ENCODE data around the gene SLC25A12.
"Not testable (repeated sequence)": the region's sequence is repeated elsewhere in the genome, so short reads cannot be mapped to it uniquely, and the experiment has no call there.

The SLC25A12 gene

GRCh38 chr2:171822525-171823322 is 71.3 kb downstream of the SLC25A12 start:
- DNase-seq, result no peak

GRCh38 chr2:171819453-171819852 is 74.6 kb downstream of the SLC25A12 start:
- DNase-seq, result no peak

DNA sequence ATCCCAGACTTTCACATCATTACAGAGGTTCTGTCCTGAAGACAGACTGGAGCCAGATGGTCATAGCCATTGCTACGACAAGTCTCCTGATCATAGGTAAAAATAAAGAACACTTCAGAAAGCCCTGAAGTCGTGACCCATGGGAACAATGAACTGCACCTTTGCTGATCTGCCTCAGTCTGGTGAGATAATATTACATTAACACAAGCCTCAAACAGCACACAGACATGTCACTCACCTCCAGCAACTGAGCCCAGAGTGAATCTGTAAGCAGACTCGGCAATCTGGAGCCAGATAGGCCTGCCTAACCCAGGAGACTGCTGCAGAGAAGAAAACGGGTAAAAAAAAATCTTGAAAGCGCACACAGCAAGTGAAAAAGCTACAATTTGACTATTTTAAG is 79.2 kb downstream of the SLC25A12 start:
- DNase-seq, result no peak

- no peak for DNase-seq
Observed at GRCh38 chr2:171814174-171814573, 79.9 kb downstream of the SLC25A12 start.

DNA sequence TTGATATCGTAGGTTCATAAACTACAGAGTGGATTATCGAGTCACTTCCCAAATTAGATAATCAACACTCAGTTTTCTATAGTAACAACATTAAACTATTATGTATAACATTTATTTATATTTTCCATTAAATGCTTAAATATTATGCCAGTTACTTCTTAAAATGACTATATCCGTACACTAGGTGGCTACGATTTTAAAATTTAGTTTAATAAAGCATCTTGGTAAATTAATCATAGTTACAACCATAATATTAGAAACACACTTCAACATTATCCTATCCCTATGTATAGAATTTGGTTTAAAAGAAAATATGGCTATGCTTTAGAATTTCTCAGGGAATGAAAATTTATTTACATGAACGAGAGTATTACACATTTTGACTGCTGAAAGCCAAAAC is 80.3 kb downstream of the SLC25A12 start:
- no peak for DNase-seq

DNA sequence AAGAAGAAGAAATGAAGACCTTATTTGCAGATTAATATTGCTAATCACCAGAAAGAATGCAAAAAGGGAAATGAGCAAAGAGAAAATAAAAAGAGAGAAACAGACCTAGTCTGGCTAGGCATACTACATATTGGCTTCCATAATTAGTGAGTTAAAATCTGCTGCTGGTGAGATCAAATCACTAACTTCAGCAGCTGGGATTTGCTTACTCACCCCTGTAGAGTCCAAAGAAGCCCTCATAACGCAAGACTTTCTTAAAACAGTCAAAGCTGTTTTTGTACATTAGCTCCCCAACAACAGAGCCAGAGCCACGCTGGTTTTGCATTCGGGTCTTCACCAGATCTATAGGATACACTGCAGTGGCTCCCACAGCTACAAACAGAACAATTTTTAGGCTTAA is 80.9 kb downstream of the SLC25A12 start:
- no peak for DNase-seq

GRCh38 chr2:171811245-171811628 is 82.8 kb downstream of the SLC25A12 start:
- no peak for DNase-seq

DNA sequence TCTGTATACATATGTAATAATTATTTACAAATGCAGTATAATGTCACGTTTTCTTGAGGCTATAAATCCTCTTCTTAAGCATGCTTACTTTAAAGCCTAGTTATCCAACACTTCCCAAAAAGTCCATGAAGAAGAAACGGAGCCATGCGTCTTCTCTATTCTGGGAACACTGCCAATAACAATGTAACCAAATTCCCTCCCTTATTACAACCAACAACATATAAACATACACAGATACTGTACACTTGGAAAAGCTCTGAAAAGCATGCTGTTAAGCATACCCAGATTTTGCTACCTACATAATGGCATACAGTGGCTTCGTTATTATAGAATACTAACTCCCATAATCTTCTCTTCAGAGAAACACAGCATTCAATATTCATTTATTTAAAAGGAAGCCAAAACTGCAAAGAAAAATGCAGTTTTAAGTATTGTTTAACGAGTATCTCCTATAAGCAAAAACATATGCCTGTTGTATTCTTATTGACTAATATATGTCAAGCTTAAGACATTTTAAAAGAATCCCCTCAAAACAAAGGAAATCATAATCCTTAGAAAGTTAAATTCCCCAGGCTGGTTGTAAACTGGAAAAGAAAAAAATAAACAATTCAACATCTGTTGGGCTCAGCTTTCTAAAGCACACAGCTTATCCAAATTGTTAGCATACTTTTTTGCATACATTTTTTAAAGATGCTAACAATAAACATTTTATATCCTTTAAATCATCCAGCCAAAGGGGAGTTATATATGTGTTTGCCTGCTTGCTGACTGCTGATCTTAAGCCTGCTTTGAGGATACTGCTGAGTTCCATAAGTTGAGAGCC is 83.4 kb downstream of the SLC25A12 start:
- DNase-seq, result no peak

- not testable (repeated sequence) for DNase-seq
Observed at GRCh38 chr2:171808885-171809284, 85.2 kb downstream of the SLC25A12 start.

DNA sequence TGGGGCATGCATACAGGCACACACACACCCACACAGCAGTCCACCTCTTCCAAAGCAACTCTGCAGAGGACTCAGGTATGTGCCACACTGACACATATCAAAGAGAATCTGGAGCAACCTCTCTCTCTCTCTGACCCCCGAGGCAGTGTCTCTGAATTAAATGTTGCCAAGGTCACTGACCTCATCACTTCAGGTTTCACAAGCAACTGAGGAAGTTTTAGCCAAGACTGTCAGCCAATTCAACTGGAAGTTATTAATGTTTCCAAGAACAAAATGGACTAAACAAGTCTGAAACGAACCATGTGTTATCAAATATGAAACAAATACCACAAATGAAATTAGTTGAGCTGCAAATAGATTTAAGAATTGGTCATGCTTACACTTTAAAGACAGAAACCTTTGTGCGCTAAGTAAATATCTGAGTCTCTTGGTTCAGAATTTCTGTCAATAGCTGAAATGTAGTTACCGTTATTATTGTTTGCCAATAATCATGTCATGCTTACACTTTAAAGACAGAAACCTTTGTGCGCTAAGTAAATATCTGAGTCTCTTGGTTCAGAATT is 86.1 kb downstream of the SLC25A12 start:
- DNase-seq, result no peak

DNA sequence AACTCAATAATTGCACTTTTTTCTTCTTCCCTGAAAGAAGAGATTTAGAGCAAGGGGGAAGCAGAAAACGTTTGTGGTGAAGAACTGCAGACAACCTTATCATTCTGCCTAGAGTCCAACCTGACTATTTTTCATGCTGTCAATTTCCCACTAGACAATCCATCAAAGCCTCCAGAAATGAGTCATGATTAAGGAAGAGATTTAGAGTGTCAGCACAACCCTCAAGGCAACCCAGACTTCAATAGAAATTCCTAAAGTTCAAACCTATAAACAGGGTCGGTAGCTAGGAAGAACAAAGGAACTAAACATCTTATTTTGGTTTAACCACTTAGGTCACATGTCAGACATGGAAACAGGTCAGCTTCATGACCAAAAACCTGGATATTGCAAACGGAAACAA is 86.9 kb downstream of the SLC25A12 start:
- DNase-seq, result no peak

GRCh38 chr2:171804456-171804855 is 89.6 kb downstream of the SLC25A12 start:
- DNase-seq, result no peak

DNA sequence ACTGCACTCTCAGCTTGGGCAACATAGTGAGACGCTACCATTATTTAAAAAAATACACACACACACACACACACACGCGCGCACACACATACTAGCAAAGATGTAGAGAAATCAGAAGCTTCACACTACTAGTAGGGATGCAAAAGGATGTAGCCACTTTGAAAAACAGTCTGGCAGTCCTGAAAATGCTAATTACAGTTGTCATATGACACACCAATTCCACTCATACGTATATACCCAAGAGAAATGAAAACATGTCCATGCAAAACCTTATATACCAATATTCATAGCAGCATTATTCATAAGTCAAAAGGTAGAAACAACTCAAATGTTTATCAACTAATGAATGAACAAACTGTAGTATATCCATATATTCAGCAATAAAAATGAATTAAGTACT is 90.3 kb downstream of the SLC25A12 start:
- DNase-seq, result no peak

GRCh38 chr2:171800639-171801038 is 93.4 kb downstream of the SLC25A12 start:
- no peak for DNase-seq

DNA sequence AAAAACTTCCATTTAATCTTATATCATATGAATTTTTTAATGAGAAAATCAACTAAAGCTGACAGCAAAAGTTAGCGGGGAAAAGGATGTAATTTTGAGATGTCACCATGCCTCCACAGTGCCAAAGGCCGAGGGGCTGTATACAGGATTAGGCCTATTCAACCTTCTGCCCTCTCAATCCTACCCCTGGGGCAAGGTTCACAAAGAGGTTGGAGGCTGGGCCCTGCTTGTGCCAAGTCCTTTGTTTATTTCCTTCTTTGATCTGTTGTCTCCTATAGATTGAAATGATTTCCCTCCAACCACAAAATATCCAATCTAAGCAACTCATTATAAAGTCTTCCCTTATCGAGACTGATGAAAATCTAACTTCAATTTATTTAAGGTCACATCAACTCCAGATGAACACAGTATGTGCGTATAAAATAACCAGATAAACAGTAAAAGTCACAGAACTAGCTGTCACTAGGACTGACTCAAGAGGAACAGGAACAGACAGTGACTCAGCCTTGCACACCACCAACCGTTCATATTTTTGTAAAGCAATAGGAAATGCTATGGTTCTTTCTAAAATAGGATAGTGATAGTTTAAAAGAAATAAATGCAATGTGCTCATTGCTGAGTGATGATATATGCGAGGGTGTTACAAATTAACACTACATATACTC is 95.8 kb downstream of the SLC25A12 start:
- DNase-seq, result no peak

- no peak for DNase-seq
Observed at GRCh38 chr2:171794918-171795317, 99.1 kb downstream of the SLC25A12 start.

GRCh38 chr2:171793691-171794678 is 100.1 kb downstream of the SLC25A12 start:
- DNase-seq, result no peak

GRCh38 chr2:171792886-171793580 is 101.0 kb downstream of the SLC25A12 start:
- DNase-seq, result no peak

DNA sequence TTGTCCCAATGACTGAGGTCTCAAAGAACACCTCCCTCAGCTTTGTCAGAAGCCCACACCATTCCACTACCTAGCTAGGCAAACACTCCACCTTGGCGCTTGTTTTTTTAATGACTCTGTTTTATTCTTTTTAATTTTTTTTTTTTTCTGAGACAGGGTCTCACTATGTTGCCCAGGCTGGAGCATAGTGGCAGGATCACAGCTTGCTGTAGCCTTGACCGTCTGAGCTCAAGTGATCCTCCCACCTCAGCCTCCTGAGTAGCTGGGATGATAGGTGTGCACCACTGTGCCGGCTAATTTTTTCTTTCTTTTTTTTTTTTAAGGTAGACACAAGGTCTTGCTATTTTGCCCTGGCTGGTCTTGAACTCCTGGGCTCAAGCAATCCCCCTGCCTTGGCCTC is 101.9 kb downstream of the SLC25A12 start:
- DNase-seq, result no peak

DNA sequence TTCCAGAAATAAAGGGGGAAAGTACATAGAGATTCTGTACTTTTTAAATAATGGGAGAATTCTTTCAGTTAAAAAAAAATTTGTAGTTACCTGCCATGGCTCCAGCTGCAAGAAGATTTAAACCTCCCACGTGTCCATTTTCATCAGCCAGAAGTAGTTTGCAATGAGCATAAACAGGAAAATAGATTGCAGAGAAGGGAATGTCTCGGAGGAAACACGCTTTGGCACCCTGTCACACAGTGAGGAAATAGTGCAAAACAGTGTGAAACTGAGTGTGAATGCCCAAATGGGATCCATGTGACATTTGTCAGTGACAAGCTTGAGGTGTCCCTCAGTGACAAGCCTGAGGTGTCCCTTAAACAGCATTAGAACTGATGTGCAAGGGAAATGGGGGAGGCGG is 102.7 kb downstream of the SLC25A12 start:
- no peak for DNase-seq

DNA sequence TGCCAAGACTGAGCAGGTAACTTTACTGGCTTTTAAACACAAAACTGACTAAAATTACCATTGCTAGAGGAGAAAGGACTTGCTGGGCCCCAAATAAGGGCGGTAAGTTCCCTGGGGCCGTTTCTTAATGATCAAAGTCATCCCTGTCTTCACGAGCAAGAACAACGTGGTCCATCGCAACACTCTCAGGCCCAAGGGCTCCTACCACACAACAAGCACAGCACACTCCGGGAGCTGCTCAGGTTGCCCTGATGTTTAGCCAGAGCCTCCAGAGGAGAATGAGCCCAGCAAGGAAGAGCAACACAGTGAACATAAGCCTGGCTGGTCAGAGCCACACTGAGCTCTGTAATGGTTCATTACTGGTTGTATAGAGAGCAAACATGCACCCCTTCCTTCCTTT is 104.1 kb downstream of the SLC25A12 start:
- no peak for DNase-seq

Data from T-helper 9 cell (primary cell).